Activated CD4-positive, alpha-beta T cell treated with anti-CD3 and anti-CD28 coated beads for 1 hour (primary cell): ENCODE data around the gene GUCA1A.

Experiments
- DNase-seq: peaks from one replicate; pipeline ENCODE4 v3.0.0-alpha.2; 2020

GUCA1A gene

GRCh38 chr6:42173101-42173500, at the start of gene GUCA1A:
GUCA1A (plus strand) TSS chr6:42173364; CDS start chr6:42173614, 250 bp downstream.
- DNase-seq = no peak

DNA sequence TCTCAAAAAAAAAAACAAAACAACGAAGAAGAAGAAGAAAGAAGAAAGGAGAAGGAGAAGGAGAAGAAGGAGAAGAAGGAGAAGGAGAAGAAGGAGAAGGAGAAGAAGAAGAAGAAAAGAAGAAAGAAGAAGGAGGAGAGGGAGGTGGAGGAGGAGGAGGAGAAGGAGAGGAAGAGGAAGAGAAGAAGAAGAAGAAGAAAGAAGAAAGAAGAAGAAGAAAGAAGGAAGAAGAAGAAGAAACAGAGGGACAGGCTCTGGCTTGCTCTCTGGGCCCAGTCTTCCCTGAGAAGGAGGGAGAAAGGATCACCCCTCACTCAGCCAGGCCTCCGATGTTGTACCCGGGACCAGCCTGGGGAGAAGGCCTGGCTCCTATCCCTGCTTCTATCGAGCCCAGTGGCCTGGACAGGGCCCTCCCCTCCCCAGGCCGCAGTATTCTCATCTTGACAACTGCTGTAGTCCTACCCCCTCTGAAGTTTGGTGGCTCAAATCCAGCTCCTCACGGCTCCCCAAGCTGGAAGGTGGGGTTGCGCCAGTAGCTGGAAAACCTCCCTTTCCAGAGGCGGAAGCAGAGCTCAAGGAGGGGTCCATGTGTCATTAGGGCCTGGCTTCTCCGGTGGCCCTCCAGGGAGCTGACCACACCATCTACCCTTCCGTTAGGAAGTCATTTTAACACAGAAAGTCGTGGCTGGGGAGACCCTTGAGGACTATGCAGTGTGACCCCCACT, 49.6 kb upstream of the GUCA1A start:
- DNase-seq = no peak

DNA sequence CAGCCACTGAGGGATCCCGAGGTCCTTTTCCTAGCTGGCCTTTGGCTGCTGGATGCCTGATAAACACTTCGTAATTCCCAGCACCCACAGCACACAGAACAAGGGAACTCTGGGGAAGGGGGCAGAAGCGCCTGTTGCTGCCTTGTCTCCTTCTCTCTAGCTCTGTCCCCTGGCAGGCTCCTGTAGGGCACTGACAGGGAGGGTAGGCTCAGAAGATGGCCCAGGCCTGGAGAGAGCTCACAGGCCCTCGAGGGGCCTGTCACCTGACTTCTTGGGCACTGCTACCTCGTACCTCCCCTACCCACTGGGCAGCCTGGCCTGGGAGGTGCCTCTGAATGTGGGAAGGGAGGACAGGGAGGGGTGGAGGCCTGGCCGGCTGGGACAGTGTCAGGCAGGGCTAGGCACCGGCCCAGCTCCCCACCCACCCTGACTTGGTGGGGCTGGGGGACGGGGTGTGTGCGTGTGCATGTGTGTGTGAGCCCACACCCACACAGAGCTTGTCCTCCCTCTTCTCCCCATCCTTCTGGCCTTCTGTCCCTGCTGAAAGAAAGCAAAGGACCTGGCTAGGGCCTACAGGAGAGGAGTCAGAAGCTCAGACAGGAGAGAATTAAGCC, 48.8 kb upstream of the GUCA1A start:
- no peak for DNase-seq

DNA sequence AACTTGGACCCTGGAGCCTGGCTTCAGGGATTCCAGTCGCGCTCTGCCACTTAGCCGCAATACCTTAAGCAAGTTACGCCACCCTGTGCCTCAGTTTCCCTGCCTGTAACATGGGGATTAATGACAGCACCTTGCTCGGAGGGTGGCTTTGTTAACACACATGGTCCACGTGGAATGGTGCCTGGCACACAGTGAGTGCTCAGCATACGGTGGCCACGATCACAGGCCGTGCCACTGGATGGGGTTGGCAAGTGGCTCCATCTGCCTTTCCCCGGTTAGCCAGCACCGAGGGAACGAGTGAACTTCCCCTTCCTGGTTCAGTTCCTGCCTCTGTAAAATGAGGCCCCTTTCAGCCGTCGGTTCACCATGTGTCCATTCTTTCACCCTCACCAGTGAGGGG, 47.9 kb upstream of the GUCA1A start:
- no peak for DNase-seq

DNA sequence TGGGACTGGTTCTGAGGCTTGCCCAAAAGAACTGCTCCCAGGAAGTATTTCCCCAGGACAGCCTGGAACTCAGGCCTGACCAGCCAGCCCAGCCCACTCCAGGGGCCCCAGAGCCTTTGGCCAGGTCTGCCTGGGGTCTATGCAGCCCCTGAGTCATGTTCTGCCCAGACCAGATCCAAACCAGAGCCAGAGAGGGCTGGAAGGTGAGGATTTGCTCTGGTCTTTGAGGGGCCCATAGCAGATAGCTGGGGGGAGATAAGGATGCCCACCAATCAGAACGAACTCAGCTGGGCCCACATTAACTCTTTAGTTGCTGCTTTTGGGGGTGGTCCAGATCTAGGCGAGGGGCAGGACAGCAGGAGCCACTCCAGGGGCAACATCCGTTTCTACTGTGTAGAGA, 47.5 kb upstream of the GUCA1A start:
- DNase-seq = no peak

DNA sequence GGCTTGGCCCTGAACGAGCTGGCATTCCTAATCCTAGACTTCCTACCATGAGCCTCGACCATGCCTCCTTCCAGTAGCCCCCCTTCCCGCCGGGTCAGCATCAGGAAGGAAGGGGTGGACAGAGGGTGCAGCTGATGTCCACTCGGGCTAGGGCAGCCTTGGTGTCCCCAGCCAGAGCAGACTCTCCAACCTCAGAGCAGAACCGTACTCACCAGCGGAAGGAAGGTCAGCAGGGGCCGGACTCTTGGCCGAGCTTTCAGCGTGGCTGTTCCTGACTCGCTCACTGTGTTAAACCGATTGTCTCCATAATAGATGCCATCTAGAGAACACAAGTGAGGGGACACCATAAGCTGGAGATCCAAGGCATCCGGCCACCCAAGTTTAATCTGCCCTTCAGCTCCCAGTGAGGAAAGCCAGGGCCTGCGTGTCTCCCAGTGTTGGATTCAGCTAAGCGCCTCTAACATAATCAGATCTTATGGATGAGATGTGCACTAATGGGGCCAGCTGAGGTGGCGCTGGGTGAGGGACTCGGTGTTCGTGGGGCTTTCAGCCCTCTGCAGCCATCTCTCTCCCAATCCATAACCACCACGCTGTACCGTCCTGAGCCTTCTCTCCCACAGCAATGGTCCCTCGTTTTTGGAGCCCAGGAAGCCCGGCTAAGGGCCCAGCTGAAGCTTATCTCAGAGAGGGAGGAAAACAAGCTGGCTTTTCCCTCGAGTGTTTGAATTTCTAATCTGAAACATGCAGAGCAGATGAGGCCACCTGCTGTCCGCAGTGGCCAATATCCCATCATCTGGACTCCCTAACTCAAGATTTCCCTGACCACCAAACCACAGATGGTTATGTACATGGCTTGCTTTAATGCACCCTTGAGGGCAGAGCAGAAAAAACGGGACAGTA, 44.5 kb upstream of the GUCA1A start:
- no peak for DNase-seq

GRCh38 chr6:42129360-42129676, 43.8 kb upstream of the GUCA1A start:
- DNase-seq = no peak

DNA sequence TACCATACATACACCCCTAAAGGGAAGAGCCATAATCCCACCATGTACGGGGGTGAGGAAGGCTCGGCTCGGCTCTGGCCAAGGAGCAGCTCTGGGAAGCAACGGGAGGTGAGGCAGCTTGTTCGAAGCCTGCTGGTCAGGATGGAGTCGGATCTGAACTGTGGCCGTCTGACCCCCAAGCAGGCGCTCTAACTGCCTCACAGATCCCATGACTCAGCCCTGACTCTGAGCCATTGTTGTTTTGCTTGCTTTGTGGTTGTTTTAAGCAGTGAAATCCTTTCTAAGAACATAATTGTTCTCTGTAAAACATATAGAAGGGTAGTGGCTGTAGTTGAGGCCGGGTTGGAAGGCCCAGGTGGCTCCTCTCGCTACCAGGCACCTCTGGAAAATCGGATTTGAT, 41.6 kb upstream of the GUCA1A start:
- DNase-seq = no peak

DNA sequence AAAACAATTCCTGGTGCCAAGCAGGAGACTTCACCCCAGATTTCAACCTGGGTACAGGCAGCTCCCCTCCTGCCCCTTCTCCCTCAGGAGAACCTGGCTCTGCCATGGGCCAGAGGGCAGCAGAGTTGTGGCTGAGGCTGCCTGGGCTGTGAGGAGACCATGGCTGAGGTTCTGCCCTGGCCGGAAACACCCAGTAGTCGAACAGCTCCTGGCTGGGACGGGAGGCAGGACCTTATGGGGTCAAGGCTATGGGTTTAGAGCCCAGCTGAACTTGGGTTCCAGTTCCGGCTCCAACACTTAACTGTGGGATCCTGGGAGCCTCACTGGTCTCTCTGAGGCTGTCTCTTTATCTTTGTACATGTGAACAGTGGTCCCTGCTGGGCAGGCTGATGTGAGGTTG, 39.2 kb upstream of the GUCA1A start:
- DNase-seq = no peak

GRCh38 chr6:42135161-42135560, 38.0 kb upstream of the GUCA1A start:
- no peak for DNase-seq

DNA sequence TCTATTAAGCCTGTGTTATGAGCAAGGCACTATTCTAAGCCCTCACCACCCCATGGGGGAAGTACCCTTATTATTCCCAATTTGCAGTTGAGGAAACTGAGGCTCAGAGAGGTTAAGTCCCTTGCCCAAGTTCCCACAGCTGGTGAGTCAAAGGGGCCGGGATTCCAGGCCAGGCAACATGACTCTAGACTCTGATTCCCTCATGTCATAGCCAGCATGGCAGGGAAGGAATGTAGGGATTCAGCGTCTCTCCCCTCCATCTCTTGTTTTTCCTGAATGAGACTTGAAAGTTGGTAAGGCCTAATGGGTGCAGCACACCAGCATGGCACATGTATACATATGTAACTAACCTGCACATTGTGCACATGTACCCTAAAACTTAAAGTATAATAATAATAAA, 37.4 kb upstream of the GUCA1A start:
- no peak for DNase-seq

DNA sequence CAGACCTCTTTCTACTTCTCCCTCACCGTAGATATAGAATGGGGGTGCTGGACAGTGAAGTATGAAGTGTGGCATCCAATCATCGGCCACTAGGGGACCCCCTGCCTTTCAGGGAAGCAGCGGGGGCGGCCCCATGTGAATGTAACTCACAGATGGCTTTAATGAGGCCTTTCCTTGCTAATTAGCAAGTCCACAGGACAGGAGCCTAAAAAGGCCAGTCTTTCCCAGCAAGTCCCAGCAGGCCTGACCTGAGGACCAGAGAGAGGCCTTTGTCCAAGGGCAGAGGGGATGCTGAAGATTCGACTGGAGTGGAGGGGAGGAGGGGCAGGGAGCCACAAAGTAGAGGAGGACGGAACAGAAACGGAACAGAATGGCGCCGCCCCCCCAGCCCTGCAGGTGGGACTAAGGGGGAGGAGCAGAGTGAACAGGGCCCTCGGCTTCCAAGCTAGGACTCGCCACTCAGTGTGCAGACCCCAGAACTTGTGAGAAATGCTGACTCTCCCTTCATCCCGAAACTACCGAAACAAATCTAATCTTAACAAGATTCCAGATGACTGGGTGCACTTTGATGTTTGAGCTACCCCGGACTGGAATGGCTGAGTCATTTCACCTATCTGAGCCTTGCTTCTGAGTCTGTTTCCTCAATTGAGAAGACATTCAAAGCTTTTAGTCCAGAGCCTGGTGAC, 36.5 kb upstream of the GUCA1A start:
- DNase-seq = no peak

DNA sequence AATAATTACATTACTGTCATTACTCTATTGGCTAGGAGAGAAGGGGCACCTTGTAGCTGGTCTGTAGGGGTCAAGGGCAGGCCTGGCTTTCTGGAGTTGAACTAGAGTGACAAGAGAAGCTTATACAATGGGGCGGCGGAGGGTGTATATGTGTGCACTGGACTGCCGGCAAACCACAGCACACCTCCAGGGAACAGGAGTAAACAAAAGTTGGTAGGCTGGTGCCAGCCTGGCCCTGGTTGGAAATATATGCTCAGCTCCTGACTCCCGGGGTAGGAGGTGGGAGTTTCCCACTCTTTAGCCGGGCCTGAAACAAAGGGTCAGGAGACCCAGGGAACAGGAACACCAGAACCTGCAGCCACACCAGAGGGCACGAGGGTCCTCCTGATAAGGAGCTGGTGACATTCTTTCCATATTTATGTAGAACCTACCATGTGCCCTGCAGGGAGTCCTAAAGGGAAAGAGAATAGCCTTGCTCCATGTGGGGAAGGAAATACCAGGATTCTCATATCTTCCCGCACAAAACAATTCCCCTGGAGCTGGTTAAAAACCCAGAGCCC, 35.9 kb upstream of the GUCA1A start:
- no peak for DNase-seq

GRCh38 chr6:42138190-42138589, 35.0 kb upstream of the GUCA1A start:
- no peak for DNase-seq

DNA sequence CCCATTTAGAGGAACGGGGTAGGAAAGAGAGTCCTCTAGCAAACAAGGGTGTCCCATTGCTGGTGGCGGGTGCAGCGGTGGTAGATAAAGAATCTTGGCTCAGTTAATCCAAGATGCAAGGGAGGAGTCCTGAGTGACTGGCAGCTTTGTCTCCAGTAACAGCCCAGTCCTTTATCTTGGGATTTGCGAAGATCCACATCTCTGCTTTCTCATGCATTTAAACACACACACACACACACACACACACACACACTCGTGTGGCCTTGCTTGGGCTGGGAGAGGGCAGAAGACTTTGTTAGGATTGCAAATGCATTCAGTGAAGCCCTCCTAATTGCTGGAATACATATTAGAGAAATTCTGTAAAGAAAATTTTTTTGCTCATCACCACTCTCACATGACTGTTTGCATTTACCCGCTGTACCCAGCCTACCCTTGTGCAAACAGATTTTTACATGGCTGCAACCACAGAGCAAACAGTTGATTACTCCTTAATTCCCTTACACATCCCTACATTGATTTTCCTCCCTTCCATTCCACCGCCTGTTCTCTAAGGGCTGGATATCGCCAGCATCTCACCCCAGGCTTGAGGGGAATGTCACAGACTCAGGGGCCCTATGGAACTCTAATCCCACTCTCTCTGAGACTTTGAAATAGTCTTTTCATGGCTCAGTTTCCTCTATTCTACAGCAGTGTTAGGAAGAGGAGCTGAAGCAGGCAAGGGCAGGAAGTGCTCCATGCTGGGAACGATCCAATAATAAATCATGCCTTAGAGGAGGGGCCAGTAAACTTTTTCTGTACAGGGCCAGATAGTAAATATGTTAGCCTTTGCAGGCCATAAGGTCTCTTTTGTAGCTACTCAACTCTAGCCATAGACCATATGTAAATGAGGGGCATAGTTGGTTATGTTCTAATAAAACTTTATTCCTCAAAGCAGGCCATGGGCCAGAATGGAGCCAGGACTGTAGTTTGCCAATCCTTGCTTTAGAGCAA, 34.2 kb upstream of the GUCA1A start:
- no peak for DNase-seq

- no peak for DNase-seq
Measured at GRCh38 chr6:42140032-42140431, 33.1 kb upstream of the GUCA1A start.

GRCh38 chr6:42140756-42141602, 32.2 kb upstream of the GUCA1A start:
- DNase-seq = no peak

- DNase-seq = no peak
Measured at GRCh38 chr6:42141603-42142117, 31.5 kb upstream of the GUCA1A start.

DNA sequence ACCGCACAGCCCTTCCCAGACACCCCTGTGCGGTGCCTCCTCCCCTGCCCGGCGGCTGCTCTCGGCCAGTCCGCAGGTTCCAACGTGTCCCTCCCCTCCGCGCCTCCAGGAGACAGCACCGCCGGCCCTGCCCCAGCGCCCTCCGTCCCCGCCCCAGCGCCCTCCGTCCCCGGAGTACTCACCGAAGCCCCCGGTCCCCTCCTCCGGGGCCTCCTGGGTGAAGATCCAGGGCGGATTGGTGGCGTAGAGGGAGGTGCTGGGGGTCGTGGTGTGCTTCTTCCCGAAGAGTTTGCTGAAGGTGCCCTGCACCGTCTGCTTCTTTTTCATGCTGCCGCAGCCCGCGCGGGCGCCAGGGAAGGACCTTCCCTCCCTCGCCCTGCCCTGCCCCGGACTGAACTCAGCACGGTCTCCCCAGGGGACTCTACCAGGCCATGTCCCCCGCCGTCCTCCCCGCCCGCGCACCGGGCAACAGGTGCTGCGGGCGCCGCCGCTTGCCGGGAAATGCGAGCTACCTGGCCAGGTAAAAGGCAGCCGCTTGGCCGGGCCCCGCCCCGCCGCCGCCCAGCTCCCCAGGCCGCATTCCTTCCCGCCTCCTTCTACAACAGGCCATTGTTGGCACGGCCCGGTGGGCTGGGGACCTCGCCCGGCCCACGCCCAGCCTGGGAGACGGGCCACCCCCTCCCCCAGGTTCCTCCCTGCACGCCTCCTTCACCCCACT, 30.9 kb upstream of the GUCA1A start, which contains the start of gene C6orf132:
Gene C6orf132 (minus strand): TSS at position 503 of the 718 bp plus-strand sequence. CDS start 176 bp downstream, at position 327.
- DNase-seq = no peak

DNA sequence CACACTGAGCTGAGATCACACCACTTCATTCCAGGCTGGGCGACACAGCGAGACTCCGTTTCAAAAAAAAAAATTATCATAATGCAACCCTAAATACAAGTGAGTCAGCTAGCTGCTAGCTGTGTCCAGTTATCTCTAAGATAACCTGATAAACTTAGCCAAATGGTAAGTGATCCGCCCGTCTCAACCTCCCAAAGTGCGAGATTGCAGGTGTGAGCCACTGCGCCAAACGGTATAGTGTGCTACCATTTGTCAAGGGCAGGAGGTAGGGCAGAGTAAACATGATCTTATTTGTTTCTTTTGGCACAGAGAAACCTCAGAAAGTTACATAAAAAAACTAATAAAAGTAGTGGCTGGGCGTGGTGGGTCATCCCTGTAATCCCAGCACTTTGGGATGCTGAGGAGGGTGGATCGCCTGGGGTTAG, 26.0 kb upstream of the GUCA1A start:
- DNase-seq = no peak
